ENCODE measurements around the gene ITLN2. TPM values are rescaled to one million over a fixed set of nuclear protein-coding genes. Genes with fewer than 3 reads are reported as not detected.

Gene ITLN2
- total RNA-seq, 1 experiment from 2014 or later = not detected

GRCh38 chr1:160972939-160973338 lies 18.3 kb upstream of the ITLN2 start:
- intact Hi-C loops (cut with micrococcal nuclease; ENCODE audit: unreplicated experiment) = no loop called here
- POLR2A ChIA-PET (ENCODE audit: unreplicated experiment) = no interaction called here
- H2AFZ ChIP-seq = no peak overlapping the region
- H3K79me2 ChIP-seq (ENCODE audit: low read depth) = no peaks in the 10 kb centered on the region
- no peaks in the 10 kb centered on the region for H3K36me3 ChIP-seq (ENCODE audit: low read depth)
- CTCF ChIA-PET = interaction anchor here (0.5 kb wide), 1 partner anchor 145 kb away, joined by 3 read pairs; no protein-coding TSS in a partner anchor
- no peaks in the 10 kb centered on the region for H3K9me3 ChIP-seq (ENCODE audit: insufficient read depth, low read depth)
- H3K4me2 ChIP-seq = no peak overlapping the region
- DNase-seq = no peak
- BruUV-seq (replicated peaks) = no TSS peak
- H3K4me3 ChIP-seq = no peak overlapping the region
- TF ChIP-seq CTCF (conservative IDR thresholded peaks at IDR 0.05) (no peak), EZH2 (IDR thresholded peaks at IDR 0.05; ENCODE audit: low read depth) (no peak)
- H4K20me1 ChIP-seq (ENCODE audit: insufficient read depth) = no peaks in the 10 kb centered on the region
- H3K4me1 ChIP-seq (replicated peaks; ENCODE audit: insufficient read depth) = no peaks in the 10 kb centered on the region
- 0 out of 2 replicates have a peak, but pooled peaks cover 3% of the 10 kb centered on the region for H3K27me3 ChIP-seq (ENCODE audit: insufficient read depth, low read depth)
- no peaks in the 10 kb centered on the region for H3F3A ChIP-seq (ENCODE audit: insufficient read depth, low read depth)
- H3K9me2 ChIP-seq (ENCODE audit: insufficient read depth) = no peaks in the 10 kb centered on the region; the same call in 1 of the 2 replicates
- H3K27ac ChIP-seq = no peak overlapping the region

- H3K36me3 ChIP-seq (ENCODE audit: low read depth) = no peaks in the 10 kb centered on the region
- no peaks in the 10 kb centered on the region for H3K9me3 ChIP-seq (ENCODE audit: insufficient read depth, low read depth)
- no peak for TF ChIP-seq EZH2 (IDR thresholded peaks at IDR 0.05; ENCODE audit: low read depth)
- TF ChIP-seq CTCF (conservative IDR thresholded peaks at IDR 0.05) = no peak
- no TSS peak for BruUV-seq (replicated peaks)
- no peak overlapping the region for H3K4me3 ChIP-seq
- H3K4me2 ChIP-seq = no peak overlapping the region
- H3K27me3 ChIP-seq (ENCODE audit: insufficient read depth, low read depth) = 0 out of 2 replicates have a peak, but pooled peaks cover 3% of the 10 kb centered on the region
- H3K27ac ChIP-seq = no peak overlapping the region
- CTCF ChIA-PET = no interaction called here
- POLR2A ChIA-PET (ENCODE audit: unreplicated experiment) = no interaction called here
- H2AFZ ChIP-seq = no peak overlapping the region
- intact Hi-C loops (cut with micrococcal nuclease; ENCODE audit: unreplicated experiment) = no loop called here
- no peaks in the 10 kb centered on the region for H4K20me1 ChIP-seq (ENCODE audit: insufficient read depth)
- H3F3A ChIP-seq (ENCODE audit: insufficient read depth, low read depth) = no peaks in the 10 kb centered on the region
- H3K4me1 ChIP-seq (replicated peaks; ENCODE audit: insufficient read depth) = no peaks in the 10 kb centered on the region
- H3K9me2 ChIP-seq (ENCODE audit: insufficient read depth) = no peaks in the 10 kb centered on the region; the same call in 1 of the 2 replicates
- H3K79me2 ChIP-seq (ENCODE audit: low read depth) = no peaks in the 10 kb centered on the region
- DNase-seq = no peak
Measured at GRCh38 chr1:160971618-160972056, 17.0 kb upstream of the ITLN2 start.

- POLR2A ChIA-PET (ENCODE audit: unreplicated experiment) = no interaction called here
- Histone ChIP-seq H4K20me1 (ENCODE audit: insufficient read depth) (no peaks in the 10 kb centered on the region), H3K79me2 (ENCODE audit: low read depth) (no peaks in the 10 kb centered on the region), H3K4me3 (no peak overlapping the region), H3K27ac (no peak overlapping the region), H3K4me1 (replicated peaks; ENCODE audit: insufficient read depth) (no peaks in the 10 kb centered on the region), H3F3A (ENCODE audit: insufficient read depth, low read depth) (no peaks in the 10 kb centered on the region), H2AFZ (no peak overlapping the region), H3K9me3 (ENCODE audit: insufficient read depth, low read depth) (no peaks in the 10 kb centered on the region), H3K4me2 (no peak overlapping the region), H3K9me2 (ENCODE audit: insufficient read depth) (no peaks in the 10 kb centered on the region; the same call in 1 of the 2 replicates), H3K27me3 (ENCODE audit: insufficient read depth, low read depth) (no peaks in the 10 kb centered on the region), H3K36me3 (ENCODE audit: low read depth) (no peaks in the 10 kb centered on the region)
- intact Hi-C loops (cut with micrococcal nuclease; ENCODE audit: unreplicated experiment) = no loop called here
- DNase-seq = no peak
- TF ChIP-seq CTCF (conservative IDR thresholded peaks at IDR 0.05) (no peak), EZH2 (IDR thresholded peaks at IDR 0.05; ENCODE audit: low read depth) (no peak)
- no TSS peak for BruUV-seq (replicated peaks)
- CTCF ChIA-PET = no interaction called here
Measured at GRCh38 chr1:160963521-160963920, 8.9 kb upstream of the ITLN2 start.

Measured in PC-9 (cell line).